DMS153 (cell line): ENCODE measurements around the gene STIM1.
"Not testable (repeated sequence)": the region's sequence is repeated elsewhere in the genome, so short reads cannot be mapped to it uniquely, and the experiment has no call there.

Experiments
- DNase-seq: peaks from one replicate; lab custom pipeline; 2025; lab: John Stamatoyannopoulos, UW

Gene STIM1

GRCh38 chr11:3854977-3855807, at the start of gene STIM1:
STIM1 (plus strand) TSS chr11:3855664; CDS start chr11:3856271, 607 bp downstream.
- DNase-seq, result peak; percentile 89

- peak; percentile 62 for DNase-seq
Measured at GRCh38 chr11:3807909-3808860, 47.3 kb upstream of the STIM1 start, which contains the start of gene PGAP2. PGAP2 (plus strand) TSS chr11:3808560; CDS start chr11:3811260, 2,700 bp downstream.

GRCh38 chr11:3808861-3809623, 46.4 kb upstream of the STIM1 start:
- DNase-seq, result peak; percentile 13

GRCh38 chr11:3809624-3809928, 45.9 kb upstream of the STIM1 start:
- no peak for DNase-seq

- DNase-seq, result no peak
Measured at GRCh38 chr11:3810446-3810845, 45.0 kb upstream of the STIM1 start.

GRCh38 chr11:3810951-3811350, 44.5 kb upstream of the STIM1 start:
- no peak for DNase-seq

GRCh38 chr11:3814832-3815231, 40.6 kb upstream of the STIM1 start:
- DNase-seq, result not testable (repeated sequence)

GRCh38 chr11:3815845-3816244, 39.6 kb upstream of the STIM1 start:
- no peak for DNase-seq

- no peak for DNase-seq
Measured at GRCh38 chr11:3816673-3817072, 38.8 kb upstream of the STIM1 start.

- DNase-seq, result no peak
Measured at GRCh38 chr11:3817181-3817800, 38.2 kb upstream of the STIM1 start.

- DNase-seq, result no peak
Measured at GRCh38 chr11:3820971-3821370, 34.5 kb upstream of the STIM1 start.

- DNase-seq, result no peak
Measured at GRCh38 chr11:3822312-3822711, 33.2 kb upstream of the STIM1 start.

- DNase-seq, result no peak
Measured at GRCh38 chr11:3823303-3823702, 32.2 kb upstream of the STIM1 start.

GRCh38 chr11:3823762-3824506, 31.5 kb upstream of the STIM1 start:
- no peak for DNase-seq

- no peak for DNase-seq
Measured at GRCh38 chr11:3824714-3825472, 30.6 kb upstream of the STIM1 start.

- no peak for DNase-seq
Measured at GRCh38 chr11:3825473-3826154, 29.9 kb upstream of the STIM1 start.

- DNase-seq, result no peak
Measured at GRCh38 chr11:3826721-3827120, 28.7 kb upstream of the STIM1 start.

GRCh38 chr11:3827434-3828186, 27.9 kb upstream of the STIM1 start:
- no peak for DNase-seq

- DNase-seq, result no peak
Measured at GRCh38 chr11:3830088-3830487, 25.4 kb upstream of the STIM1 start.
